UCSD-AML1 (cell line): ENCODE data around the gene EFNA2.

Source experiments
- DNase-seq: peaks from one replicate; lab custom pipeline; 2025; ENCODE audit not compliant: unreplicated experiment; lab: John Stamatoyannopoulos, UW

Gene EFNA2

GRCh38 chr19:1248786-1249297 lies 36.8 kb upstream of the EFNA2 start:
- peak; percentile 88 for DNase-seq

GRCh38 chr19:1249298-1249989 lies 36.2 kb upstream of the EFNA2 start:
- peak; percentile 97 for DNase-seq

GRCh38 chr19:1249990-1250436 lies 35.7 kb upstream of the EFNA2 start:
- no peak for DNase-seq

- peak; percentile 58 for DNase-seq
Measured at GRCh38 chr19:1250437-1251260, 35.0 kb upstream of the EFNA2 start.

GRCh38 chr19:1251330-1252220 lies 34.1 kb upstream of the EFNA2 start:
- peak; percentile 87 for DNase-seq

GRCh38 chr19:1252221-1252820 lies 33.4 kb upstream of the EFNA2 start:
- DNase-seq, result peak; percentile 85

GRCh38 chr19:1252821-1253513 lies 32.7 kb upstream of the EFNA2 start:
- peak; percentile 89 for DNase-seq

- no peak for DNase-seq
Measured at GRCh38 chr19:1253514-1254080, 32.1 kb upstream of the EFNA2 start.

- no peak for DNase-seq
Measured at GRCh38 chr19:1254081-1254527, 31.6 kb upstream of the EFNA2 start.

GRCh38 chr19:1254530-1255185 lies 31.0 kb upstream of the EFNA2 start:
- DNase-seq, result no peak

GRCh38 chr19:1255186-1256161 lies 30.2 kb upstream of the EFNA2 start:
- no peak for DNase-seq

- DNase-seq, result no peak
Measured at GRCh38 chr19:1256646-1257474, 28.8 kb upstream of the EFNA2 start.

GRCh38 chr19:1257475-1258162 lies 28.1 kb upstream of the EFNA2 start:
- no peak for DNase-seq

- DNase-seq, result no peak
Measured at GRCh38 chr19:1258163-1258492, 27.5 kb upstream of the EFNA2 start.

GRCh38 chr19:1258707-1259205 lies 26.9 kb upstream of the EFNA2 start:
- DNase-seq, result no peak

GRCh38 chr19:1259206-1259875 lies 26.3 kb upstream of the EFNA2 start:
- DNase-seq, result peak; percentile 84
